Measurements from ENCODE around the gene C6orf52. TPM values are rescaled to one million over a fixed set of nuclear protein-coding genes. Genes with fewer than 3 reads are reported as not detected.
A peak's percentile ranks its signal among the peaks of the same experiment; 100 is the strongest.

Gene C6orf52
- total and polyA plus RNA-seq, 2 of the 13 experiments (the other 11 are each of a cell fraction or from before 2014, with no cell fraction given): 0.50 to 0.53 TPM

DNA sequence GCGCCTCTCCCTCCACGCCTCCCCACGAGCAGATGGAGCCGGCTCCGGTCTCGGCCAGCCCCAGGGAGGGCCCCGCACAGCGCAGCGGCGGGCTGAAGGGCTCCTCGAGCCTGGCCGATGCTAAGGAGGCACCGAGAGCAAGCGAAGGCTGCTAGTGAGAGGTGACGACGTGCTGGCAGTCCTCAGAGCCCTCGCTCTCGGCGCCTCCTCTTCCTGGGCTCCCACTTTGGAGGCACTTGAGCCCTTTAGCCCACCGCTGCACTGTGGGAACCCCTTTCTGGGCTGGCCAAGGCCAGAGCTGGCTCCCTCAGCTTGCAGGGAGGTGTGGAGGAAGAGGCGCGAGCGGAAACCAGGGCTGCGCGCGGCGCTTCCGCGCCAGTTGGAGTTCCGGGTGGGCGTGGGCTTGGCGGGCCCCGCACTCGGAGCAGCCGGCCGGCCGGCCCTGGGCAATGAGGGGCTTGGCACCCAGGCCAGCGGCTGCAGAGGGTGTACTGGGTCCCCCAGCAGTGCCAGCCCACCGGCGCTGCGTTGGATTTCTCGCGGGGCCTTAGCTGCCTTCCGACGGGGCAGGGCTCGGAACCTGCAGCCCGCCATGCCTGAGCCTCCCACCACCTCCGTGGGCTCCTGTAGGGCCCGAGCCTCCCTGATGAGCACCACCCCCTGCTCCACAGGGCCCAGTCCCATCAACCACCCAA lies 26.0 kb upstream of the C6orf52 start (continued):
- TF ChIP-seq, protein P1, sequence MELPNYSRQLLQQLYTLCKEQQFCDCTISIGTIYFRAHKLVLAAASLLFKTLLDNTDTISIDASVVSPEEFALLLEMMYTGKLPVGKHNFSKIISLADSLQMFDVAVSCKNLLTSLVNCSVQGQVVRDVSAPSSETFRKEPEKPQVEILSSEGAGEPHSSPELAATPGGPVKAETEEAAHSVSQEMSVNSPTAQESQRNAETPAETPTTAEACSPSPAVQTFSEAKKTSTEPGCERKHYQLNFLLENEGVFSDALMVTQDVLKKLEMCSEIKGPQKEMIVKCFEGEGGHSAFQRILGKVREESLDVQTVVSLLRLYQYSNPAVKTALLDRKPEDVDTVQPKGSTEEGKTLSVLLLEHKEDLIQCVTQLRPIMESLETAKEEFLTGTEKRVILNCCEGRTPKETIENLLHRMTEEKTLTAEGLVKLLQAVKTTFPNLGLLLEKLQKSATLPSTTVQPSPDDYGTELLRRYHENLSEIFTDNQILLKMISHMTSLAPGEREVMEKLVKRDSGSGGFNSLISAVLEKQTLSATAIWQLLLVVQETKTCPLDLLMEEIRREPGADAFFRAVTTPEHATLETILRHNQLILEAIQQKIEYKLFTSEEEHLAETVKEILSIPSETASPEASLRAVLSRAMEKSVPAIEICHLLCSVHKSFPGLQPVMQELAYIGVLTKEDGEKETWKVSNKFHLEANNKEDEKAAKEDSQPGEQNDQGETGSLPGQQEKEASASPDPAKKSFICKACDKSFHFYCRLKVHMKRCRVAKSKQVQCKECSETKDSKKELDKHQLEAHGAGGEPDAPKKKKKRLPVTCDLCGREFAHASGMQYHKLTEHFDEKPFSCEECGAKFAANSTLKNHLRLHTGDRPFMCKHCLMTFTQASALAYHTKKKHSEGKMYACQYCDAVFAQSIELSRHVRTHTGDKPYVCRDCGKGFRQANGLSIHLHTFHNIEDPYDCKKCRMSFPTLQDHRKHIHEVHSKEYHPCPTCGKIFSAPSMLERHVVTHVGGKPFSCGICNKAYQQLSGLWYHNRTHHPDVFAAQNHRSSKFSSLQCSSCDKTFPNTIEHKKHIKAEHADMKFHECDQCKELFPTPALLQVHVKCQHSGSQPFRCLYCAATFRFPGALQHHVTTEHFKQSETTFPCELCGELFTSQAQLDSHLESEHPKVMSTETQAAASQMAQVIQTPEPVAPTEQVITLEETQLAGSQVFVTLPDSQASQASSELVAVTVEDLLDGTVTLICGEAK (IDR thresholded peaks at IDR 0.05): no peak
- TF ChIP-seq, protein P1 (CRISPR knock-in tag; IDR thresholded peaks at IDR 0.05): peak; percentile 36; the same call in 1 of the 2 replicates
- TF ChIP-seq MED1 (CRISPR knock-in tag; IDR thresholded peaks at IDR 0.05): peak; percentile 22; the same call in 1 of the 2 replicates
- TF ChIP-seq RNF2 (conservative IDR thresholded peaks at IDR 0.05; ENCODE audit: low read depth): peak; percentile 56; the same call in 1 of the 2 replicates
- no peak for TF ChIP-seq MZF1 (CRISPR knock-in tag; IDR thresholded peaks at IDR 0.05; ENCODE audit: borderline replicate concordance)
- TF ChIP-seq, protein P2, sequence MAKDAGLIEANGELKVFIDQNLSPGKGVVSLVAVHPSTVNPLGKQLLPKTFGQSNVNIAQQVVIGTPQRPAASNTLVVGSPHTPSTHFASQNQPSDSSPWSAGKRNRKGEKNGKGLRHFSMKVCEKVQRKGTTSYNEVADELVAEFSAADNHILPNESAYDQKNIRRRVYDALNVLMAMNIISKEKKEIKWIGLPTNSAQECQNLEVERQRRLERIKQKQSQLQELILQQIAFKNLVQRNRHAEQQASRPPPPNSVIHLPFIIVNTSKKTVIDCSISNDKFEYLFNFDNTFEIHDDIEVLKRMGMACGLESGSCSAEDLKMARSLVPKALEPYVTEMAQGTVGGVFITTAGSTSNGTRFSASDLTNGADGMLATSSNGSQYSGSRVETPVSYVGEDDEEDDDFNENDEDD (CRISPR knock-in tag; IDR thresholded peaks at IDR 0.05; ENCODE audit: borderline replicate concordance): no peak
- TF ChIP-seq YY1 (IDR thresholded peaks at IDR 0.05; ENCODE audit: insufficient read depth, insufficient replicate concordance, low read depth, low read length): peak; percentile 30
- TF ChIP-seq ZNF75D (CRISPR knock-in tag; IDR thresholded peaks at IDR 0.05; ENCODE audit: borderline replicate concordance): no peak
- TF ChIP-seq, protein P3, sequence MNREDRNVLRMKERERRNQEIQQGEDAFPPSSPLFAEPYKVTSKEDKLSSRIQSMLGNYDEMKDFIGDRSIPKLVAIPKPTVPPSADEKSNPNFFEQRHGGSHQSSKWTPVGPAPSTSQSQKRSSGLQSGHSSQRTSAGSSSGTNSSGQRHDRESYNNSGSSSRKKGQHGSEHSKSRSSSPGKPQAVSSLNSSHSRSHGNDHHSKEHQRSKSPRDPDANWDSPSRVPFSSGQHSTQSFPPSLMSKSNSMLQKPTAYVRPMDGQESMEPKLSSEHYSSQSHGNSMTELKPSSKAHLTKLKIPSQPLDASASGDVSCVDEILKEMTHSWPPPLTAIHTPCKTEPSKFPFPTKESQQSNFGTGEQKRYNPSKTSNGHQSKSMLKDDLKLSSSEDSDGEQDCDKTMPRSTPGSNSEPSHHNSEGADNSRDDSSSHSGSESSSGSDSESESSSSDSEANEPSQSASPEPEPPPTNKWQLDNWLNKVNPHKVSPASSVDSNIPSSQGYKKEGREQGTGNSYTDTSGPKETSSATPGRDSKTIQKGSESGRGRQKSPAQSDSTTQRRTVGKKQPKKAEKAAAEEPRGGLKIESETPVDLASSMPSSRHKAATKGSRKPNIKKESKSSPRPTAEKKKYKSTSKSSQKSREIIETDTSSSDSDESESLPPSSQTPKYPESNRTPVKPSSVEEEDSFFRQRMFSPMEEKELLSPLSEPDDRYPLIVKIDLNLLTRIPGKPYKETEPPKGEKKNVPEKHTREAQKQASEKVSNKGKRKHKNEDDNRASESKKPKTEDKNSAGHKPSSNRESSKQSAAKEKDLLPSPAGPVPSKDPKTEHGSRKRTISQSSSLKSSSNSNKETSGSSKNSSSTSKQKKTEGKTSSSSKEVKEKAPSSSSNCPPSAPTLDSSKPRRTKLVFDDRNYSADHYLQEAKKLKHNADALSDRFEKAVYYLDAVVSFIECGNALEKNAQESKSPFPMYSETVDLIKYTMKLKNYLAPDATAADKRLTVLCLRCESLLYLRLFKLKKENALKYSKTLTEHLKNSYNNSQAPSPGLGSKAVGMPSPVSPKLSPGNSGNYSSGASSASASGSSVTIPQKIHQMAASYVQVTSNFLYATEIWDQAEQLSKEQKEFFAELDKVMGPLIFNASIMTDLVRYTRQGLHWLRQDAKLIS (CRISPR knock-in tag; IDR thresholded peaks at IDR 0.05): no peak
